Lung (tissue), 12 donors: ENCODE data around the gene SLC17A7. TPM values are rescaled to one million over a fixed set of nuclear protein-coding genes. Genes with fewer than 3 reads are reported as not detected.

ENCODE experiments used
- ATAC-seq: fragments of 200-7000 bp; cut with Tn5 transposase; one replicate; pipeline ENCODE4 v1.9.1; 2020; ENCODE audit warnings: moderate number of reproducible peaks; ENCODE audit not compliant: insufficient read depth, low FRiP score
- DNase-seq, 3 donors: peaks; one replicate each; pipeline ENCODE4 v3.0.0-alpha.2; 2013 to 2017
- H3K27ac ChIP-seq, 2 donors: one replicate each; pipeline ENCODE4 v1.5.1; 2013; ENCODE audit warnings: mild to moderate bottlenecking in 2 of 2, moderate library complexity in 2 of 2, control low read depth in 1 of 2, inconsistent platforms in 1 of 2, low read depth in 1 of 2, low read length in 1 of 2
- H3K27me3 ChIP-seq, 3 donors: one replicate each; pipeline ENCODE4 v1.5.1; 2013; ENCODE audit warnings: low read length in 2 of 3; ENCODE audit not compliant: control insufficient read depth in 3 of 3, insufficient read depth in 3 of 3
- H3K36me3 ChIP-seq, 4 donors: one replicate each; pipeline ENCODE4 v1.5.1; 2013; ENCODE audit warnings: low read length in 4 of 4, mild to moderate bottlenecking in 1 of 4, moderate library complexity in 1 of 4; ENCODE audit not compliant: control insufficient read depth in 4 of 4, insufficient read depth in 4 of 4
- H3K4me1 ChIP-seq, 5 donors: one replicate each; pipeline ENCODE4 v1.5.1; 2013; ENCODE audit warnings: low read length in 5 of 5, mild to moderate bottlenecking in 2 of 5, moderate library complexity in 1 of 5; ENCODE audit not compliant: control insufficient read depth in 5 of 5, insufficient read depth in 5 of 5
- H3K4me3 ChIP-seq: one replicate; pipeline ENCODE4 v1.5.1; 2013; ENCODE audit warnings: mild to moderate bottlenecking, control low read depth, moderate library complexity
- H3K9ac ChIP-seq, 2 donors: one replicate each; pipeline ENCODE4 v1.5.1; 2013; ENCODE audit warnings: low read length in 2 of 2, control low read depth in 1 of 2; ENCODE audit not compliant: insufficient read depth in 1 of 2
- H3K9me3 ChIP-seq, 4 donors: one replicate each; pipeline ENCODE4 v1.5.1; 2013; ENCODE audit warnings: low read length in 3 of 4, mild to moderate bottlenecking in 1 of 4, moderate library complexity in 1 of 4; ENCODE audit not compliant: control insufficient read depth in 4 of 4, insufficient read depth in 3 of 4
- CTCF ChIP-seq: IDR thresholded peaks from 2 replicates; pipeline ENCODE4 v1.5.1; 2012; ENCODE audit warnings: mild to moderate bottlenecking; ENCODE audit errors: control extremely low read depth, extremely low read depth
- WGBS, 2 donors: extraction: QIAGEN DNeasy Blood & Tissue Kit; methylation state at CpG; one replicate each; pipeline ENCODE4 v1.1.7; 2013; 5-methylcytosine and 5-hydroxymethylcytosine counted together
- polyA plus RNA-seq, 2 donors: library from polyadenylated mRNA; stranded (reverse); fragments of 200-250 nt; gene quantifications; one replicate each; pipeline ENCODE4 v1.2.1, GENCODE V29; 2013
- total RNA-seq, 2 donors: library from RNA; depleted of rRNA in 1 of 2; stranded (reverse); fragments of >200 nt in 1 of 2; gene quantifications; one replicate each; pipeline ENCODE4 v1.2.1, GENCODE V29; 2014 to 2021
- donor health status: control.
- donor health status: control.
- donor health status: Bipolar disorder and iron deficiency.
- donor health status: healthy.
- donor health status: DM: yes; HTN: yes; CAD: no.

The SLC17A7 gene
- total and polyA plus RNA-seq, 4 donors = 0.10 to 0.51 (median 0.30) TPM

GRCh38 chr19:49418511-49418910 lies 22.8 kb downstream of the SLC17A7 start:
- Histone ChIP-seq H3K4me3 (no peak overlapping the region), H3K27me3 (peaks cover 9 to 48% (median 39%) of the 10 kb centered on the region in 3 donors), H3K27ac (no peak overlapping the region), H3K4me1 (peaks cover 0 to 10% (median 7%) of the 10 kb centered on the region in 5 donors), H3K36me3 (no peaks in the 10 kb centered on the region), H3K9ac (no peak overlapping the region), H3K9me3 (no peaks in the 10 kb centered on the region)
- DNase-seq = no peak
- no peak for ATAC-seq
- WGBS, 2 donors = 80 to 91% methylated on average over 5 of the region's 5 CpGs
- TF ChIP-seq CTCF = no peak

- no peak overlapping the region for H3K27ac ChIP-seq
- H3K4me1 ChIP-seq = peaks cover 0 to 12% (median 0%) of the 10 kb centered on the region in 5 donors
- TF ChIP-seq CTCF = no peak
- H3K9ac ChIP-seq = no peak overlapping the region
- ATAC-seq = no peak
- H3K36me3 ChIP-seq = no peaks in the 10 kb centered on the region
- H3K9me3 ChIP-seq = no peaks in the 10 kb centered on the region
- peaks cover under 1 to 35% (median 29%) of the 10 kb centered on the region in 3 donors for H3K27me3 ChIP-seq
- WGBS, 2 donors = 68 to 77% methylated on average over 7 of the region's 7 CpGs
- DNase-seq = no peak
- no peak overlapping the region for H3K4me3 ChIP-seq
Measured at GRCh38 chr19:49417088-49417487, 24.2 kb downstream of the SLC17A7 start.

GRCh38 chr19:49415810-49416200 lies 25.5 kb downstream of the SLC17A7 start:
- WGBS, 2 donors = 81 to 89% methylated on average over 2 of the region's 2 CpGs

More at GRCh38 chr19:49415810-49416200, 25.5 kb downstream of the SLC17A7 start:
- Histone ChIP-seq H3K36me3 (no peaks in the 10 kb centered on the region), H3K4me3 (no peak overlapping the region), H3K27me3 (peaks cover 0 to 25% (median 21%) of the 10 kb centered on the region in 3 donors), H3K9me3 (no peaks in the 10 kb centered on the region), H3K27ac (no peak overlapping the region), H3K4me1 (peaks cover 0 to 12% (median 0%) of the 10 kb centered on the region in 5 donors), H3K9ac (no peak overlapping the region)
- no peak for ATAC-seq
- TF ChIP-seq CTCF = no peak
- DNase-seq = no peak
